ENCODE measurements around the gene PRDM8.
"Not testable (repeated sequence)": the region's sequence is repeated elsewhere in the genome, so short reads cannot be mapped to it uniquely, and the experiment has no call there.

Gene PRDM8

DNA sequence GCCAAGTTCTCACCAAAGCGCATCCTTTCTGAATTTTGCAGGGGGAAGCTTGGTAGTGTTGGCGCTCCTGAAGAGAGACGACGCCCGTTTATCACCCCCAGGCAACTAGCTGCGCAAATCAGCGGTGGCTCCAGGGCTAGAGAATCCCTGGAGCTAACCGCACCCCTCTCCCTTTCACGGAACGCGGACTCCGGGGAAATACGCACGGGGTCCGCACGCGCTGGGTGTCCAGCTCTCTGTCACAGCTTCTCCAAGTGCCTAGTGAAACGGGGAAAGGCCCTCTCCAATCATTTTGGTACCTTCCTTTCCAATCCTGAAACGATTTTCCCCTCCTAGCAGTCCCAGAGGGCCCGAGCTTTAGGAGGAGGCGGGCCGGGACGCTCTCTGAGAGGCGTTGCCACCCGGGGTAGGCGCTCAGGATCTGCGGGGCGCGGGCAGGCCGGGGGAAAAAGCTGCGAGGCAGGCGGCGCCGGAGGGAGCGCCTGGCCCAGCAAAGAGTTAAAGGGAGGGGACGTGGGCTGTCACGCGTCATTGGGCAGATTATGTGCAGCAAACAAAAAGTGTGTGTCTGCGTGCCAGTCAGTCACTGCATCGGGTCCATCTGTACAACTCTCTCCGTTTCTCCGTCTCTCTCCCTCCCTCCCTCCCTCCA, at the start of gene PRDM8:
PRDM8 (plus strand) TSS at position 582 of the 652 bp plus-strand sequence. CDS start 2,578 bp downstream, outside the sequence.
- no peak for DNase-seq (ENCODE audit: low read depth)

DNA sequence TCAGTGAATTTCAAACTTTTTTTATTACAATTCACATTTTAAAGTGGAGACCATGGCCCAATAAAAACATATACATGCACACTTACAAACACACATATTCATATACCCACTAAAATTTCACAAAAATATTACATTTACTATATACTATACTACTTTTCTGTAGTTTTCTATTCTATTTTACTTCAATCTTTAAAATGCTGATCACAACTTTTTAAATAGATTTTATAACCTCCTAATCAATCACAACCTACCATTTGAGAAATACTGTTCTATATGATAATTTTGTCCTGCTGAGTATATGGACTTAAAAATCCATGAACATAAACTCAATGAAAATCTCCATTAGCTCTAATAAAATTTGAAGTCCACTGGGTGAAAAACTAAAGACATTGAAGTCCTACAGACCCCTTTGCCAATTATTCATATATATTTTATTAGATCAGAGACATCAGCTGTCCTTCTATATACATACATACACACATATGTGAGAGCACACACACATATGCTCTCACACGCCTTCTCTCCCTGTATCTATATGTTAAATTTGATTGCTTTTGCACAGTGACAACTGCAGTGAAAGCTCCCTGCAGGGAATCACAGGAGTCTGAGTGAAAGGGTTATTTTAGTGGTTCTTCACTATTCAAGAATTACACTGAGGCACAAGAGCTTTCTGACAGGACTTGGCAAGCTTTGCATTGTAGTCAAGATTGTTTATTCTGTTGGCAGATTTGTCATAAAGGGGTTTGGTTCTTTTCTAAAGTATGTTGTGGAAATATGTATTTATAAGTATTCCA, 46.7 kb upstream of the PRDM8 start:
- DNase-seq (ENCODE audit: low read depth), result no peak

DNA sequence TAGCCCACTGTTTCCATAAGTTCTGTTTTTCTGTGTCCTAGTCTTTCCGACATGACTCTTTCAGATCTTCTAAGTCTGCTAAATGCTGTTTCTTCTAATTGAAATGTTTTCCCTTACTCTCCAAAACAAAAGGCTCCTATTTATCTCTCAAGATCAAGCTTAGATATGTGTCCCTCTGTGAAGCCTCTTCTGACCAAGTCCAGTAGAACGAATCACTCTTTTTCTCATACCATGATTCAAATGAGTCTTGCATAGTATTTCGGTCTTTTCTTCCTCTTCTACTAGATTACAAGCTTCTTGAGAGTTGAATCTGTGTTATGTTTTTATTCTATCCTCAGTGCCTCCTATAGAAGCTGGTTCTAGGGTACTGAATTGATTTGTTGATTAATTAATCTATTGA, 45.3 kb upstream of the PRDM8 start:
- DNase-seq (ENCODE audit: low read depth), result no peak

GRCh38 chr4:80153874-80154544, 43.3 kb upstream of the PRDM8 start:
- no peak for DNase-seq (ENCODE audit: low read depth)

- DNase-seq (ENCODE audit: low read depth), result no peak
Observed at GRCh38 chr4:80154545-80154933, 42.8 kb upstream of the PRDM8 start.

DNA sequence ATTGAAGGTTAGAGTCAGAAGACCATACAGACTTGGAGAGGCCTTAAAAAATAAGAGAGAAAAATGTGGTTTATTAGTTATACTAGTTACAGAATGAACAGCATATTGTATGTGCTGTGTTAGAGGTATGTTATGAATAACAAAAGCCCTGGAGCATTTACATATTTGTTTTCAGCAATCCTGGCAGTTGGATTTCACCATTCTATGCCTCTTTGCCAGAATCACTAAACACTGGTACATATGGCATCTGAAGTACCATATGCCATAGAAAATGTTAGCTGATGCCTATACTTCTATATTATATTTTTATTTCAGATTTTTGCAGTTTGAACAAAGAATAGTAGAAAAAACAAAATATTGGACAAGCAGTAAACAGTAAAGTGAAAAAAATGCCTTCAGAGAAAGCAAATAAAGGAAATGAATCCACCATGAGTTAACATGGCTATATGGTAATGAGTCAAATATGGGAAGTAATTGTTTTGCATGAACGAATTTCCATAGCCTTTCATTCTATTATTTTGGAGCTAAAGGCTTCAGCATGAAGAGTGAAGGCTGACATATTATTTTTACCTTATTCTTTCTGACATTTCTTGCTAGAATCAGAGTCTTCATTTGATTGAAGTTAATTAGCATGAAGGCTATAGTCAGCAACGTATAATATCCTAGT, 41.9 kb upstream of the PRDM8 start:
- DNase-seq (ENCODE audit: low read depth), result no peak

DNA sequence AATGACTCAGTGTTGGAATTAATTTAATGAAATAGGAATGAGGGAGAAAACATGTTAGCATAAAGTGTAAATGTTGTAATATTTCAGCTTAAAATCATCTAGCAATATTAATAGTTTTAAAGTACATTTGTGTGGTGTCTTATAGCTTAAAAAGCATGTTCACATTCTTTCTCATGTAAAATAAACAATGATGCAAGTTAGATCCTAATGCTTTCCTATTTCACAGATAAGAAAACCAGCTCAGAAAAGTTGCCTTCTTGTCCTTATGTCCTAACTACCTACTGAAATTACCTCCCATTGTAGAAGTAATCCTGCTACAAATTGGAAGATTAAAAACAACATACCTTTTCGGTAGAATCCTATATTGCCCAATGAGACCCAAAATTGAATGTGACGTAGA, 40.9 kb upstream of the PRDM8 start:
- no peak for DNase-seq (ENCODE audit: low read depth)

GRCh38 chr4:80161413-80162058, 35.8 kb upstream of the PRDM8 start:
- no peak for DNase-seq (ENCODE audit: low read depth)

GRCh38 chr4:80162418-80162817, 34.9 kb upstream of the PRDM8 start:
- DNase-seq (ENCODE audit: low read depth), result no peak

GRCh38 chr4:80165855-80166254, 31.4 kb upstream of the PRDM8 start:
- DNase-seq (ENCODE audit: low read depth), result no peak

- DNase-seq (ENCODE audit: low read depth), result no peak
Observed at GRCh38 chr4:80171251-80171650, 26.1 kb upstream of the PRDM8 start.

- DNase-seq (ENCODE audit: low read depth), result no peak
Observed at GRCh38 chr4:80171656-80172055, 25.6 kb upstream of the PRDM8 start.

- DNase-seq (ENCODE audit: low read depth), result no peak
Observed at GRCh38 chr4:80172203-80172602, 25.1 kb upstream of the PRDM8 start.

GRCh38 chr4:80173401-80173800, 23.9 kb upstream of the PRDM8 start:
- DNase-seq (ENCODE audit: low read depth), result no peak

GRCh38 chr4:80173841-80174240, 23.5 kb upstream of the PRDM8 start:
- no peak for DNase-seq (ENCODE audit: low read depth)

DNA sequence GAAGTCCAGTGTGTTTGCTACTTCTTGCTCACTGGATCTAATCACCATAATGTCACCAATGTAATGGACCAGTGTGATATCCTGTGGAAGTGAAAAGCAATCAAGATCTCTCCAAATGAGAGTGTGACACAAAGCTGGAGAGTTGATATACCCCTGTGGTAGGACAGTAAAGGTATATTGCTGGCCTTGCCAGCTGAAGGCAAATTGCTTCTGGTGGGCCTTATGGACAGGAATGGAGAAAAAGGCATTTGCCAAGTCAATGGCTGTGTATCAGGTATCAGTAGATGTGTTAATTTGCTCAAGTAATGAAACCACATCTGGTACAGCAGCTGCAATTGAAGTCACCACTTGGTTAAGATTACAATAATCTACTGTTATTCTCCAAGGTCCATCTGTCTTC, 19.5 kb upstream of the PRDM8 start:
- DNase-seq (ENCODE audit: low read depth), result not testable (repeated sequence)

- DNase-seq (ENCODE audit: low read depth), result no peak
Observed at GRCh38 chr4:80178964-80179363, 18.3 kb upstream of the PRDM8 start.

DNA sequence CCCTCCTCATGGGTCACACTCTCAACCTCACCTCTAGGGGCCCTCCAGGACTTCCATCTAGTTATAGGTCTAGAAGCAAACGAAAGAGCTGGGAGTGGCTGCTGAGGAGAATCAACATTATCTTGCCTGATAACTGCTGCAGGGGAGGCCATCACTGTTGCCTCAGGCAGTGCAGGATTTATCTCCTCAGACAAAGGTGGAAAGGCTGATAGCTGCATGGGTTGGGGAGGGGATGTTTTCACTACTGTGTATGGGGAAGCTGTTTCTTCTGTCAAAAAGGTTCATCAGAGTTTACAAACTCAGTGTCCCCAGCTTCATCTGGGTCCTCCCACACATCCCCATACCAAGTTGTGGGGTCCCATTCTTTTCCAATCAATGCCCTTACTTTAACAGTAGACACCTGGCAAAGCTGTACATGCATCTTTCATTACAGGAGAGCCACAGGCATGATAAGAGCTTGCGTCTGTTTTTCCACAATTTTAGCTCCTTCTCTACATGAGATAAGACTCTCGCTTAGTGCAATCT, 17.6 kb upstream of the PRDM8 start:
- DNase-seq (ENCODE audit: low read depth), result no peak

- DNase-seq (ENCODE audit: low read depth), result no peak
Observed at GRCh38 chr4:80180743-80181142, 16.6 kb upstream of the PRDM8 start.

DNA sequence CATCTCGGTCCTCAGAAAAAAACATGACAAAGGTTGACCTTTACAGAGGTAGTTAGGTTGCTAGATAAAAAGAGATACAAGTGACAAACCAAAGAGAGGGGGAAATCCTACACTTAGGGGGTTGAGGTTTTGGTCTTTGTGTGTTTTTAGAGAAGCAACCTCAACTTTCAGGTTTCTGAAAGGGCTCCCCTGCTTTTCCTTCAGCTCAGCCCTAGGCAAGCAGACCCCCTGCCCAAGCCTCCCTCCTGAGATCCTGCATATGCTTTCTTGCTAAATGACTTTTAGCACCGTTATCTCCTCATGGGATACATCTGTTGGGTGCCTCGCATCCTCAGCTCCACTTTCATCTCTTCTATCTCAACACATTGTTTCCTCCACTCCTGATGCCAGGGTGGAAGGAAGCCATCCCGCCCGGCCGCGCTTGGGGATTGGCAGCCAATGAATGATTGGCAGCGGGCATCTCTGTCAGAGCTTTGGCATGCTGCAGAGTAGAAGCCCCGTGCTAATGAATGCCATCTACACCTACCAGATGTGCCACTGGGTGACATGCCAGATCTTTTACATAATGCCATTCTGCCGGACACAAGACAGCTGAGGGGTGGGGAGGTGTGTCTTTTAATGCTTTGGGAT, 15.0 kb upstream of the PRDM8 start:
- no peak for DNase-seq (ENCODE audit: low read depth)
